K562 (cell line): Measurements from ENCODE around the gene RRAS. TPM values are rescaled to one million over a fixed set of nuclear protein-coding genes. Genes with fewer than 3 reads are reported as not detected.

Source experiments
- GTF2A2 ChIP-seq: IDR thresholded peaks from 2 replicates; pipeline ENCODE4 v1.6.1; 2016; ENCODE audit warnings: mild to moderate bottlenecking, missing genetic modification characterization, missing compliant biosample characterization
- GTF2E2 ChIP-seq: fragments of 200-800 bp; sonication (Bioruptor generic); IDR thresholded peaks from 2 replicates; pipeline ENCODE4 v1.6.1; 2016; ENCODE audit warnings: missing genetic modification characterization, missing compliant biosample characterization
- HDAC1 ChIP-seq, 2 experiments: fragments of 450-650 bp; IDR thresholded peaks; 2 replicates each; pipeline ENCODE4 v1.6.1; 2016 to 2017; ENCODE audit warnings: inconsistent platforms in 1 of 2, mild to moderate bottlenecking in 1 of 2, moderate library complexity in 1 of 2
- HINFP ChIP-seq: fragments of 450-650 bp; conservative IDR thresholded peaks from 2 replicates; pipeline ENCODE4 v1.6.1; 2016; ENCODE audit warnings: missing genetic modification characterization, low read depth, mild to moderate bottlenecking, control low read depth, missing compliant biosample characterization
- HMG20B ChIP-seq: fragments of 250-450 bp; sonication (Bioruptor Pico); IDR thresholded peaks from 2 replicates; pipeline ENCODE4 v1.5.0; 2021; ENCODE audit warnings: mild to moderate bottlenecking
- KAT7 ChIP-seq: sonication (generic); formaldehyde crosslinking; IDR thresholded peaks from 2 replicates; pipeline ENCODE4 v1.8.0; 2022; ENCODE audit warnings: missing genetic modification reagents, mild to moderate bottlenecking, borderline replicate concordance
- KHSRP ChIP-seq: fragments of 450-650 bp; IDR thresholded peaks from 2 replicates; pipeline ENCODE4 v1.6.1; 2017
- MYC ChIP-seq, 2 experiments: fragments of 250-450 bp in 1 of 2; sonication (Bioruptor Pico) in 1 of 2; IDR thresholded peaks; 2 replicates each; pipeline versions ENCODE4 v1.5.1 to v1.6.1; 2012 to 2021; ENCODE audit warnings: low read depth in 2 of 2, borderline replicate concordance in 1 of 2, improper control_type of control experiment in 1 of 2, low read length in 1 of 2, mild to moderate bottlenecking in 1 of 2, moderate library complexity in 1 of 2
- NR4A1 ChIP-seq, 2 experiments: fragments of 250-450 bp in 1 of 2; fragments of 450-650 bp in 1 of 2; sonication (Bioruptor Pico) in 1 of 2; IDR thresholded peaks; 2 replicates each; pipeline versions ENCODE4 v1.4.0 to v1.6.1; 2016 to 2020; ENCODE audit warnings: mild to moderate bottlenecking in 2 of 2, missing compliant biosample characterization in 1 of 2, missing genetic modification characterization in 1 of 2, moderate library complexity in 1 of 2
- RFX7 ChIP-seq: fragments of 250-450 bp; sonication (Bioruptor Pico); IDR thresholded peaks from 2 replicates; pipeline ENCODE4 v1.5.1; 2021; ENCODE audit warnings: mild to moderate bottlenecking
- TCF3 ChIP-seq: sonication (generic); formaldehyde crosslinking; IDR thresholded peaks from 2 replicates; pipeline ENCODE4 v1.4.0; 2020; ENCODE audit warnings: mild to moderate bottlenecking, missing genetic modification reagents
- TSC22D4 ChIP-seq: fragments of 450-650 bp; IDR thresholded peaks from 2 replicates; pipeline ENCODE4 v1.6.1; 2016; ENCODE audit warnings: missing genetic modification characterization, missing biosample characterization, control low read depth
- YBX1 ChIP-seq: fragments of 450-650 bp; IDR thresholded peaks from 2 replicates; pipeline ENCODE4 v1.7.1; 2016; ENCODE audit warnings: mild to moderate bottlenecking
- ZBTB33 ChIP-seq: sonication (generic); formaldehyde crosslinking; IDR thresholded peaks from 2 replicates; pipeline ENCODE4 v1.8.1; 2023; ENCODE audit warnings: mild to moderate bottlenecking, missing genetic modification reagents
- ZKSCAN3 ChIP-seq: fragments of 250-450 bp; sonication (Bioruptor Pico); IDR thresholded peaks from 2 replicates; pipeline ENCODE4 v1.4.0; 2020
- ZNF212 ChIP-seq: fragments of 450-650 bp; formaldehyde crosslinking; IDR thresholded peaks from 2 replicates; pipeline ENCODE4 v1.4.0; 2020; ENCODE audit warnings: mild to moderate bottlenecking
- ZNF253 ChIP-seq: fragments of 250-450 bp; sonication (Bioruptor Pico); conservative IDR thresholded peaks from 2 replicates; pipeline ENCODE4 v1.6.1; 2021; ENCODE audit warnings: mild to moderate bottlenecking
- ZNF41 ChIP-seq: fragments of 250-450 bp; sonication (Bioruptor Pico); conservative IDR thresholded peaks from 2 replicates; pipeline ENCODE4 v1.4.0; 2020; ENCODE audit warnings: mild to moderate bottlenecking
- ZNF717 ChIP-seq: fragments of 250-450 bp; sonication (Bioruptor Pico); IDR thresholded peaks from 2 replicates; pipeline ENCODE4 v1.5.0; 2021
- polyA plus RNA-seq, 8 experiments: library from polyadenylated mRNA; depleted of rRNA in 4 of 8; stranded (reverse) in 5 of 8; unstranded in 3 of 8; fragments of >200 nt; fragmentation: Nextera tagmentation in 2 of 8; fragmentation: Illumina TruSeq in 1 of 8; extraction: Ambion mirVana in 2 of 8; extraction: Trizol in 1 of 8; gene quantifications; 2 replicates each; pipeline versions ENCODE4 v1.2.1 to v1.2.3, GENCODE V29; 2011 to 2014; ENCODE audit warnings: inconsistent platforms in 1 of 8, missing spikeins in 1 of 8
- total RNA-seq, 7 experiments: library from RNA; depleted of rRNA in 6 of 7; stranded (reverse); fragments of >200 nt in 6 of 7; fragmentation: Illumina TruSeq in 2 of 7; extraction: Trizol in 2 of 7; gene quantifications; 2 replicates each; pipeline versions ENCODE4 v1.2.1 to v1.2.3, GENCODE V29; 2011 to 2021; ENCODE audit warnings: low replicate concordance in 1 of 7
- TF ChIP-seq, protein P1 (sequence below): sonication (generic); formaldehyde crosslinking; IDR thresholded peaks from 2 replicates; pipeline ENCODE4 v1.5.0; 2020; ENCODE audit warnings: missing genetic modification reagents
- TF ChIP-seq, protein P2 (sequence below): IDR thresholded peaks from 2 replicates; pipeline ENCODE4 v1.6.1; 2014; ENCODE audit warnings: antibody characterized with exemption

RRAS gene
- total and polyA plus RNA-seq, 9 of the 15 experiments (the other 6 are each of a cell fraction or from before 2014, with no cell fraction given), result 0.70 to 17.3 (median 8.2) TPM

- peak; percentile 51; the same call in 1 of the 2 replicates for TF ChIP-seq MYC (IDR thresholded peaks at IDR 0.05; ENCODE audit: low read depth, low read length)
- TF ChIP-seq MYC (CRISPR knock-in tag; IDR thresholded peaks at IDR 0.05; ENCODE audit: borderline replicate concordance, low read depth), result peak; percentile 79; the same call in 1 of the 2 replicates
- no peak for TF ChIP-seq HMG20B (CRISPR knock-in tag)
- TF ChIP-seq ZNF253, result no peak
- TF ChIP-seq TCF3 (CRISPR knock-in tag), result 0 out of 2 replicates have a peak, but pooled peaks have one; percentile 9
- no peak for TF ChIP-seq RFX7
- TF ChIP-seq ZNF717 (CRISPR knock-in tag), result no peak
- TF ChIP-seq KHSRP, result 0 out of 2 replicates have a peak, but pooled peaks have one; percentile 11
- TF ChIP-seq TSC22D4 (tag), result no peak
- TF ChIP-seq ZBTB33 (CRISPR knock-in tag), result peak; percentile 31; the same call in 1 of the 2 replicates
- no peak for TF ChIP-seq ZKSCAN3 (CRISPR knock-in tag)
- TF ChIP-seq HINFP (tag), result no peak
- peak in 1 of 2 experiments; percentile 76; a peak in 2 of 4 replicates for TF ChIP-seq HDAC1 (IDR thresholded peaks at IDR 0.05)
- no peak; the same call in 1 of the 2 replicates for TF ChIP-seq KAT7
- TF ChIP-seq, protein P1, sequence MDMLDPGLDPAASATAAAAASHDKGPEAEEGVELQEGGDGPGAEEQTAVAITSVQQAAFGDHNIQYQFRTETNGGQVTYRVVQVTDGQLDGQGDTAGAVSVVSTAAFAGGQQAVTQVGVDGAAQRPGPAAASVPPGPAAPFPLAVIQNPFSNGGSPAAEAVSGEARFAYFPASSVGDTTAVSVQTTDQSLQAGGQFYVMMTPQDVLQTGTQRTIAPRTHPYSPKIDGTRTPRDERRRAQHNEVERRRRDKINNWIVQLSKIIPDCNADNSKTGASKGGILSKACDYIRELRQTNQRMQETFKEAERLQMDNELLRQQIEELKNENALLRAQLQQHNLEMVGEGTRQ (CRISPR knock-in tag), result no peak
- TF ChIP-seq GTF2E2 (tag), result 0 out of 2 replicates have a peak, but pooled peaks have one; percentile 2
- no peak for TF ChIP-seq ZNF41 (CRISPR knock-in tag)
- no peak for TF ChIP-seq GTF2A2 (tag)
- no peak for TF ChIP-seq ZNF212 (CRISPR knock-in tag)
- TF ChIP-seq NR4A1 (CRISPR knock-in tag; IDR thresholded peaks at IDR 0.05), result no peak
- peak; percentile 72; the same call in 1 of the 2 replicates for TF ChIP-seq NR4A1 (tag; IDR thresholded peaks at IDR 0.05)
- TF ChIP-seq YBX1, result no peak
- TF ChIP-seq, protein P2, sequence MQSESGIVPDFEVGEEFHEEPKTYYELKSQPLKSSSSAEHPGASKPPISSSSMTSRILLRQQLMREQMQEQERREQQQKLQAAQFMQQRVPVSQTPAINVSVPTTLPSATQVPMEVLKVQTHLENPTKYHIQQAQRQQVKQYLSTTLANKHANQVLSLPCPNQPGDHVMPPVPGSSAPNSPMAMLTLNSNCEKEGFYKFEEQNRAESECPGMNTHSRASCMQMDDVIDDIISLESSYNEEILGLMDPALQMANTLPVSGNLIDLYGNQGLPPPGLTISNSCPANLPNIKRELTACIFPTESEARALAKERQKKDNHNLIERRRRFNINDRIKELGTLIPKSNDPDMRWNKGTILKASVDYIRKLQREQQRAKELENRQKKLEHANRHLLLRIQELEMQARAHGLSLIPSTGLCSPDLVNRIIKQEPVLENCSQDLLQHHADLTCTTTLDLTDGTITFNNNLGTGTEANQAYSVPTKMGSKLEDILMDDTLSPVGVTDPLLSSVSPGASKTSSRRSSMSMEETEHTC, result no peak
These were observed 49.6 kb downstream of the RRAS start (continued) for GRCh38 chr19:49590071-49590970.
